Kidney epithelial cell (primary cell): ENCODE measurements around the gene VPS13C. TPM values are rescaled to one million over a fixed set of nuclear protein-coding genes. Genes with fewer than 3 reads are reported as not detected.

ENCODE experiments used
- DNase-seq: peaks from one replicate; pipeline ENCODE4 v3.0.0-alpha.2; 2010; ENCODE audit warnings: low read depth
- H3K27me3 ChIP-seq: 2 replicates; pipeline ENCODE4 v1.6.0; 2011; ENCODE audit warnings: low read length; ENCODE audit not compliant: control insufficient read depth, insufficient read depth
- H3K36me3 ChIP-seq: 2 replicates; pipeline ENCODE4 v1.5.1; 2011; ENCODE audit warnings: low read length; ENCODE audit not compliant: control insufficient read depth, insufficient read depth
- H3K4me3 ChIP-seq: 2 replicates; pipeline ENCODE4 v1.5.1; 2011; ENCODE audit warnings: low read depth, mild to moderate bottlenecking, control low read depth, low read length
- total RNA-seq: library from RNA; depleted of rRNA; stranded (reverse); fragments of >200 nt; gene quantifications from 2 replicates; pipeline ENCODE4 v1.2.3, GENCODE V29; 2015
- TF ChIP-seq, protein P1 (sequence below): IDR thresholded peaks from 2 replicates; pipeline ENCODE4 v1.5.1; 2011; ENCODE audit warnings: mild to moderate bottlenecking, moderate library complexity, low read length, control low read depth, inconsistent platforms; ENCODE audit not compliant: insufficient read depth, poor library complexity, severe bottlenecking

The VPS13C gene
- total RNA-seq, 1 donor from 2014 or later = 48.3 TPM

DNA sequence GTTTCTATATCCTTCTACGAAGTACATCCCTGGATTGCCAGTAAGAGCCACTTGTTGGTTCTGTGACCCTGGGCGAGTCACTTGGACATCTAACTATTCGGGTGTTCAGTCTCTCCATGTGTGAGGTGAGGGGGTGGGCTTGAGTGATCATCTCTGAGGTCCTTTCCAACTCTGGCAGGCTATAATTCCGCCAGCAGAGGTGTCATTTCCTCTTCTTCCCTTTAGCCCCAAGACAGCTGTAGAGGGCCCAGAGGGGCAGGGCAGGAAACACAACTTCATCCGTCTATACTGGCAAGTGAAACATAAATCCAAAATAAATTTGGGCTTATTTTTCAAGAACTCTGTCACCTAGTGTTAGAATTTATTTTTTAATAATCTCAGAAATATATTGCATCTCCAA lies 44.6 kb upstream of the VPS13C start:
- no peak for DNase-seq
- TF ChIP-seq, protein P1, sequence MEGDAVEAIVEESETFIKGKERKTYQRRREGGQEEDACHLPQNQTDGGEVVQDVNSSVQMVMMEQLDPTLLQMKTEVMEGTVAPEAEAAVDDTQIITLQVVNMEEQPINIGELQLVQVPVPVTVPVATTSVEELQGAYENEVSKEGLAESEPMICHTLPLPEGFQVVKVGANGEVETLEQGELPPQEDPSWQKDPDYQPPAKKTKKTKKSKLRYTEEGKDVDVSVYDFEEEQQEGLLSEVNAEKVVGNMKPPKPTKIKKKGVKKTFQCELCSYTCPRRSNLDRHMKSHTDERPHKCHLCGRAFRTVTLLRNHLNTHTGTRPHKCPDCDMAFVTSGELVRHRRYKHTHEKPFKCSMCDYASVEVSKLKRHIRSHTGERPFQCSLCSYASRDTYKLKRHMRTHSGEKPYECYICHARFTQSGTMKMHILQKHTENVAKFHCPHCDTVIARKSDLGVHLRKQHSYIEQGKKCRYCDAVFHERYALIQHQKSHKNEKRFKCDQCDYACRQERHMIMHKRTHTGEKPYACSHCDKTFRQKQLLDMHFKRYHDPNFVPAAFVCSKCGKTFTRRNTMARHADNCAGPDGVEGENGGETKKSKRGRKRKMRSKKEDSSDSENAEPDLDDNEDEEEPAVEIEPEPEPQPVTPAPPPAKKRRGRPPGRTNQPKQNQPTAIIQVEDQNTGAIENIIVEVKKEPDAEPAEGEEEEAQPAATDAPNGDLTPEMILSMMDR = no peak
- no peaks in the 10 kb centered on the region for H3K27me3 ChIP-seq
- H3K4me3 ChIP-seq = no peak overlapping the region
- H3K36me3 ChIP-seq = no peaks in the 10 kb centered on the region

DNA sequence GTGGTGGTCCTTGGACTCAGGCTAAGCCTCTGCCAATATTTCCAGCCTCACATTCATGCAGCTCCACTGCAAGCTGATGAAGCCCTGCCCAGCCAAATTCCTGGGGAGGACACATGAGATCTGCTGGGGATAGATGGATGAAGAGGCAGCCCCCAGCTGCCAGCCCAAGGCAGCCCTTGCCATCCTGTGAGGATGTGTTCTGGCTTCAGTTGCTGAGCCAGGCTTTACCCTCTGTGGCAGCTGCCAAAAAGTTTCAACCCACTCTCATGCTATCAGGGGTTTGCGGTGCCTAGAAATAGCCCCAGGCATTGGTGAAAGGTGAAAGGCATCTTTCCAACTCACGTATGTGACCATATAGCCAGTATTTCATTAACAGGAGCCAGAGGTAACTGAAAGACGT lies 44.2 kb upstream of the VPS13C start:
- no peaks in the 10 kb centered on the region for H3K27me3 ChIP-seq
- no peak overlapping the region for H3K4me3 ChIP-seq
- TF ChIP-seq, protein P1 = no peak
- H3K36me3 ChIP-seq = no peaks in the 10 kb centered on the region
- DNase-seq = no peak

DNA sequence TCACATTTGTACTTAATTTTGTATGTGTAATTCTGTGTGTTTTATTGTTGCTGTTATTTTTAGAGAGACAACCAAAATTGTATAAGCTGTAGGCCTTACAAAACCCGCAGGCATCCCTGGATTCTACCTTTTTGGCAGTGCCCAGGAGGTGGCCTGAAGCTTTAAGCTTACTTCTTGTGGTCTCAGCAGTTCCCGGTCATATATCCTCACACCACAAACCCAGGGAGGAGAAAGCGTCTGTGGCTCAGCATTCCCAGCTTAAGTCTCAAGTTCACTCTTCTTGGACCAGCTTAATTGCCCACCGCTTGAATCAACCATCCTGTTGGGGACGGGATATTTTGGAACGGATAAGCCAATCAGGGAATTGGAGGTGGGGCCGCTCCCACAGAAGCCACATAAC lies 43.2 kb upstream of the VPS13C start:
- Histone ChIP-seq H3K4me3 (no peak overlapping the region), H3K36me3 (no peaks in the 10 kb centered on the region), H3K27me3 (no peaks in the 10 kb centered on the region)
- TF ChIP-seq, protein P1 = no peak
- no peak for DNase-seq

DNA sequence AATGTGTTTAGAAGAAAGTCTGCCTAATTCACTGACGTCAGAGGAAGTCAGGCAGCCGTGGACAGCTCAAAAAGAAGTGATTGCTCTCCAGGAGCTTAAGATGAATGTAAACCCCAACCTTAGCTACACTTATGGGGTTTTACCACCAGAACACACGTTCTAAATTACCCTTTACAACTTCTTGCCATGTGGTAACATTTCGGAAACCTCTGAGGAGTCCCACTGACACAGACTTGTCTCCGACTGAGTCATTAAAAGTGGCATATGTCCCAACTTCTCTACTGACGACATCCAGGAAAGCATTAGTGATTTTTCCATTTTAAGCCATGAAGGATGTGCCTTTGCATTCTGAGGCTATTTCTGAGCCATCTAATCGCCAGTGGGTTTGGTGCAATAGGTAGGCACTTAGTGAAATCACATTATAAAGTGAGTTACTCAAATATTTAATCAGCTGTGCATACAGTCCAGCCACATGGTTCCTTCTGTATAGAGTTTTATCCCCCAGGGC lies 38.9 kb upstream of the VPS13C start:
- no peak overlapping the region for H3K4me3 ChIP-seq
- DNase-seq = no peak
- TF ChIP-seq, protein P1 = no peak

DNA sequence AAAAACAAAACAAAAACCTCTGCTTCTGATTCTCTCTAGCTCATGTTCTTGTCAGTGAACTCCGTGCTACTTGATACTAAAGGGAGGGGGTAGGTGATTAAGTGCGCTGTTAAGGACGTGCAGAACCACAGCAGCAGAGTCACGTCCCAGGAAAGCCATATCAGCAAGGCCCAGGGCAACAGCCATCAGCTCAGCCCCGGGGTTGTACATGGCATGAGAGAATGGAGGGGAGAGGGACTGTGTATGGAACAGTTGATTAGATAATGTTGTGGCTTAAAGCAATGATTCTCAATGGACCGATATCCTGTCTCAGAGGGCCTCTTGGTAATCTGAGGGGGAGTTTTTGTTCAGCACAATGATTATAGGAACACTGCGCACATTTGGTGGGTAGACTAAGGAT lies 34.1 kb upstream of the VPS13C start:
- no peaks in the 10 kb centered on the region for H3K27me3 ChIP-seq
- no peak overlapping the region for H3K4me3 ChIP-seq
- TF ChIP-seq, protein P1 = no peak
- H3K36me3 ChIP-seq = no peaks in the 10 kb centered on the region
- no peak for DNase-seq

More for the DNA sequence above, 38.9 kb upstream of the VPS13C start:
- Histone ChIP-seq H3K36me3 (no peaks in the 10 kb centered on the region), H3K27me3 (no peaks in the 10 kb centered on the region)

DNA sequence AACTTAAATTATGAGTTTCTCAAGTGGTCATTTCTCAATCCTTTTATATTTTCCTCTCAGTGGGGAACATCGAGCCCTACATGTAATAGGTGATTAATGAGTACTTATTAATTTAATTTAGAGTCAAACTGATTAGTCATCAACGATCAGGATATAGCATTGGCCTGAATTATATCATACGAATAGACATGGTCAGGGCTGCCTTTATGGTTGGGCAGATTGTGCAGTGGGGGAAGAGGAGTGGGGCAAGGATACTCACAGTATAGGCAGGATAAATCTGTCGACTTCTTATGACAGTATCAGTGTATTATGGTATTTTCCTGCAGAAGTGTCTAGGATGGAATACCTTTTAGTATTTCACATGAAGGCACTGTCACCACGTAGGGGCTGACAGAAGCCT lies 33.6 kb upstream of the VPS13C start:
- DNase-seq = no peak
- no peak overlapping the region for H3K4me3 ChIP-seq
- TF ChIP-seq, protein P1 = no peak
- no peaks in the 10 kb centered on the region for H3K36me3 ChIP-seq
- no peaks in the 10 kb centered on the region for H3K27me3 ChIP-seq
